ENCODE measurements around the gene IFIT1B. TPM values are rescaled to one million over a fixed set of nuclear protein-coding genes. Genes with fewer than 3 reads are reported as not detected.

The IFIT1B gene
- total and polyA plus RNA-seq, 10 of the 15 experiments (the other 5 are each of a cell fraction or from before 2014, with no cell fraction given): 0.04 TPM; not detected in 9

GRCh38 chr10:89339875-89340274 is 38.0 kb upstream of the IFIT1B start:
- POLR2A ChIA-PET: interaction anchor here (1.1 kb wide), 1 partner anchor 9 kb away, joined by 3 read pairs; no protein-coding TSS in a partner anchor
- ATAC-seq: no peak
- Histone ChIP-seq H3K27me3 (replicated peaks in 1 of 2; ENCODE audit: control insufficient read depth in 2 of 2, insufficient read depth in 2 of 2, low read length in 1 of 2) (no peaks in the 10 kb centered on the region), H3K79me2 (ENCODE audit: control insufficient read depth, insufficient read depth, low read length) (peaks cover 16% of the 10 kb centered on the region), H3K4me1 (ENCODE audit: control insufficient read depth, insufficient read depth, low read length) (no peaks in the 10 kb centered on the region), H3K27ac (ENCODE audit: control insufficient read depth, insufficient read depth) (no peak overlapping the region), H4K20me1 (ENCODE audit: control insufficient read depth, insufficient read depth) (no peaks in the 10 kb centered on the region), H3K9me3 (replicated peaks; ENCODE audit: control insufficient read depth, insufficient read depth, low read length) (no peaks in the 10 kb centered on the region), H3K4me2 (ENCODE audit: control insufficient read depth, insufficient read depth) (no peak overlapping the region), H3K36me3 (ENCODE audit: control insufficient read depth in 2 of 2, insufficient read depth in 2 of 2, low read length in 1 of 2) (peaks cover 6 to 22% of the 10 kb centered on the region in 2 experiments), H3K4me3 (no peak overlapping the region), H2AFZ (ENCODE audit: control insufficient read depth, low read depth, low read length) (no peak overlapping the region), H3K9ac (ENCODE audit: control insufficient read depth, insufficient read depth, low read length) (no peak overlapping the region)
- CTCF ChIA-PET: interaction anchor here (1.0 to 4.2 kb wide), 2 partner anchors 12 to 29 kb away, joined by 3 to 22 read pairs; no protein-coding TSS in a partner anchor
- no peak for TF ChIP-seq EED (IDR thresholded peaks at IDR 0.05; ENCODE audit: low read depth)
- no peak for TF ChIP-seq TCF12 (IDR thresholded peaks at IDR 0.05; ENCODE audit: low read depth, low read length)
- no peak for TF ChIP-seq NR2F1 (conservative IDR thresholded peaks at IDR 0.05)
- TF ChIP-seq KLF5 (IDR thresholded peaks at IDR 0.05; ENCODE audit: partially characterized antibody): no peak
- TF ChIP-seq RELB (IDR thresholded peaks at IDR 0.05; ENCODE audit: low read depth): no peak
- TF ChIP-seq MAX (IDR thresholded peaks at IDR 0.05; ENCODE audit: low read depth, low read length): no peak
- TF ChIP-seq RBBP5 (conservative IDR thresholded peaks at IDR 0.05): no peak
- TF ChIP-seq RB1 (IDR thresholded peaks at IDR 0.05; ENCODE audit: borderline replicate concordance): no peak
- TF ChIP-seq ZBTB11 (CRISPR knock-in tag; IDR thresholded peaks at IDR 0.05): no peak
- TF ChIP-seq STAT3 (IDR thresholded peaks at IDR 0.05; ENCODE audit: low read depth, low read length): no peak
- no peak for TF ChIP-seq CHD2 (IDR thresholded peaks at IDR 0.05; ENCODE audit: borderline replicate concordance, low read depth, low read length)
- no peak for TF ChIP-seq SREBF1 (IDR thresholded peaks at IDR 0.05; ENCODE audit: low read length)
- no peak for TF ChIP-seq ZNF592 (IDR thresholded peaks at IDR 0.05)
- intact Hi-C loops (cut with micrococcal nuclease; ENCODE audit: unreplicated experiment) (no loop called here), in situ Hi-C loops (cut with MboI) (no loop called here)
- no peak for FAIRE-seq
- SMC1A ChIA-PET (ENCODE audit: uncharacterized antibody, unreplicated experiment): interaction anchor here (0.8 to 4.5 kb wide), 5 partner anchors 7 to 53 kb away, joined by 3 to 26 read pairs (median 8); partner anchors contain the start of gene IFIT1
- DNase-seq (ENCODE audit: low read depth, low spot score): no peak
- RAD21 ChIA-PET (ENCODE audit: unreplicated experiment): interaction anchor here (1.0 kb wide), 1 partner anchor 30 kb away, joined by 4 read pairs; no protein-coding TSS in a partner anchor
- whole genome bisulfite sequencing (ENCODE audit: insufficient coverage, insufficient replicate concordance, low lambda C conversion rate, missing lambda C conversion rate): 97% methylated on average over 4 of the region's 4 CpGs
- no TSS peak for BruUV-seq (replicated peaks)
